GM12874 (cell line): Measurements from ENCODE around the gene MANEA.

Experiments used
- CTCF ChIP-seq: IDR thresholded peaks from 2 replicates; pipeline ENCODE4 v1.5.1; 2011; ENCODE audit warnings: low read depth, mild to moderate bottlenecking, control low read depth, low read length, moderate library complexity; ENCODE audit not compliant: insufficient read depth

The MANEA gene

GRCh38 chr6:95577304-95578105 lies at the start of gene MANEA:
Gene MANEA, plus strand, starts transcription at chr6:95577535. Its CDS starts 8,905 bp downstream, at chr6:95586440.
- TF ChIP-seq CTCF, result no peak

GRCh38 chr6:95529762-95530161 lies 47.6 kb upstream of the MANEA start:
- TF ChIP-seq CTCF, result no peak

- no peak for TF ChIP-seq CTCF
These were observed 47.0 kb upstream of the MANEA start for GRCh38 chr6:95530176-95530819.

- TF ChIP-seq CTCF, result no peak
These were observed 33.5 kb upstream of the MANEA start for GRCh38 chr6:95543798-95544197.

GRCh38 chr6:95544517-95545225 lies 32.7 kb upstream of the MANEA start:
- TF ChIP-seq CTCF, result no peak

- no peak for TF ChIP-seq CTCF
These were observed 32.1 kb upstream of the MANEA start for GRCh38 chr6:95545226-95545625.

- no peak for TF ChIP-seq CTCF
These were observed 31.6 kb upstream of the MANEA start for GRCh38 chr6:95545686-95546085.
